NOMO-1 treated with DMSO at 0.1 percent for 48 hours (cell line): ENCODE data around the gene GMPPB.

ENCODE experiments used
- DNase-seq: peaks from one replicate; lab custom pipeline; 2025; ENCODE audit not compliant: unreplicated experiment; lab: John Stamatoyannopoulos, UW

Gene GMPPB

DNA sequence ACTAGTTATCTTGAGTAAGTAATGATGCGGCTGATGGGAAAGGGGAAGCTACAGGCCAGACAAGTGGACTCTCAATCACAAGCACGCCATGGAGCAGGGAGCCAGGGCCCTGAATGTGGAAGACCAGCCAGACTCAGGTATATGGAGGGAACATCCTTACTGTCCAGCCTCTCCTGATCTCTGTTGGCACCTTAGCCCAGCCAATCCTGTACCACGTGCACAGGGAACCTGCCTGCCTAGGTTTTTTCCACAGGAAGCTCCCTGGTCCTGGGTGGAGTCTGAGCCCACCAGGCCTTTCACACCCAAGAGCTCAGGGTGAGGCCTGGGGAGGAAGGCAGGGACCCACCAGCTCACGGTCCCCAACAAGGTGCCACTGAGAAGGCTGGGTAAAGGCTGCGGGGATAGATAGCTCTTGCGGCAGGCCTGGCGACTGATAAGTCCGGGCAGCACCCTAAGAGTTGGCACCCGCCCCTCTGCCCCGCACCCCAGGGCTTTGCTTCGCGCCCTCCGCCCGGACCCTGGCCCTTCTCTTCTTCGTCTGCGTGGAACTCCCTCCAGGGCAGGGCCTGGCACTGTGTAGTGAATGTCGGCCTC, 50.5 kb downstream of the GMPPB start:
- no peak for DNase-seq

DNA sequence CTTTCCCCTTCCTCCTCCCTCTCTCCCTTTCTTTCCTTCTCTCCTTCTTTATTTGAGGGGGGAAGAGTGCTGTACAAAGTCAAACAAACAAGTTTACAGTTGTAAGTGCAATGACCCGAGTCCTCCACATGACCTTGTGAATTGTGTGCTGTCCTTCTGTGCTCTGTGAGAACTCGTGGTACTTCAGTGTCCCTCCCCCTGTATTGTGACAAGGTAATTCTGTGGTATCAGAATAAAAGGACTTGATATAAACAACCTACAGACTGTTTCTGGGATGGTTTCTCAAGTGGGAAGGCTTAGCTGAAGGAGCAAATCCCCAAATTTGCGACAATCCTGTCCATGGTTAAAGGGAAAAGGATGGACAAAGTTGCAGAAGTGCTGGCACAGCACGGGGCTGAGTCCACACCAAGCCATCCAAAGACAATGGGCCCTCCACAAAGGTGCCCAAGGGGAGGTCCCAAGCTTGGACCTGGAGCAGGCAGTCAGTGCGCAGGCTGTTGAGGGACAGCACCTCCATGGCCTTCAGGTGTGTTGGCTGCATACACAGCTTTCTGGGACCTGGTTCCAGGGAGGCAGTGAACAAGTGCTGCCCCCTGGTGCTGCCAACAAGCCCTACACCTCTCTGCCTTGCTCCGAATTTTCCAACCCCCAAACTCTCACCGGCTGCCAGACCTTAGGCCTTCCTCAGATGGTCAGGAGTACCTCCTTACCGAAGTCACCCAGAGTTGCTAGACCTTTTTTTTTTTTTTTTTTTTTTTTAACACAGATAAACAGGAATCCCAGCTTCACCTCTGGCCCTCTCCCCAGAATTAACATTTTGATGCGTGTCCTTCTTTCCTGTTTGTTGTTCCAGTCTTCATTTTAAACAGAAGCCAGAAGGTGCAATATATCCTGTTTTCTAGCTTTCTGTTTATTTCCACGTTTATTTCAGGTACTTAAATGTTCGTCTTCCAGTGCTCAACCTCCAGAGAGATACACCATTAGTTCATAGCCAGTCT, 52.2 kb downstream of the GMPPB start:
- DNase-seq = no peak

- no peak for DNase-seq
These were observed 52.8 kb downstream of the GMPPB start for GRCh38 chr3:49670940-49671290.
